PC-3 (cell line): Measurements from ENCODE around the gene STX11. TPM values are rescaled to one million over a fixed set of nuclear protein-coding genes. Genes with fewer than 3 reads are reported as not detected.

Experiments
- ATAC-seq: fragments of 200-7000 bp; cut with Tn5 transposase; 2 replicates; pipeline ENCODE4 v1.9.1; 2020; ENCODE audit warnings: mild to moderate bottlenecking, moderate library complexity
- BruUV-seq: library from RNA; stranded (reverse); fragments of 400-500 nt; replicated peaks from 2 replicates; lab custom pipeline; 2021; lab: Mats Ljungman, UMichigan
- CTCF ChIA-PET: fragments of 300-600 bp; sonication (Branson Sonifier 250); formaldehyde crosslinking; loops from one replicate; lab custom pipeline; 2022; ENCODE audit warnings: antibody characterized with exemption; lab: Charles Lee
- POLR2A ChIA-PET: fragments of 300-600 bp; sonication (Branson Sonifier 250); formaldehyde crosslinking; loops from one replicate; lab custom pipeline; 2022; ENCODE audit warnings: antibody characterized with exemption; ENCODE audit not compliant: unreplicated experiment; lab: Charles Lee
- DNase-seq: peaks from one replicate; pipeline ENCODE4 v3.0.0-alpha.2; 2015
- H2AFZ ChIP-seq: fragments of 300-600 bp; sonication (generic); 2 replicates; pipeline ENCODE4 v1.6.0; 2016; ENCODE audit warnings: antibody characterized with exemption, low read length
- H3F3A ChIP-seq: fragments of 300-600 bp; sonication (generic); one replicate; pipeline ENCODE4 v1.6.0; 2017; ENCODE audit warnings: antibody characterized with exemption, low read length, control low read depth, mild to moderate bottlenecking; ENCODE audit not compliant: unreplicated experiment
- H3K27ac ChIP-seq: fragments of 300-600 bp; sonication (generic); 2 replicates; pipeline ENCODE4 v1.5.1; 2016; ENCODE audit warnings: mild to moderate bottlenecking, low read length
- H3K27me3 ChIP-seq: fragments of 300-600 bp; sonication (generic); 2 replicates; pipeline ENCODE4 v1.6.1; 2016; ENCODE audit warnings: low read length, mixed read lengths
- H3K36me3 ChIP-seq: fragments of 300-600 bp; sonication (generic); 2 replicates; pipeline ENCODE4 v1.6.1; 2016; ENCODE audit warnings: low read depth, mixed run types, low read length, mixed read lengths
- H3K4me1 ChIP-seq: fragments of 300-600 bp; sonication (generic); 2 replicates; pipeline ENCODE4 v1.5.1; 2016; ENCODE audit warnings: low read length; ENCODE audit not compliant: insufficient read depth
- H3K4me2 ChIP-seq: fragments of 300-600 bp; sonication (generic); 2 replicates; pipeline ENCODE4 v1.6.0; 2016; ENCODE audit warnings: low read length
- H3K4me3 ChIP-seq: fragments of 300-600 bp; sonication (generic); 2 replicates; pipeline ENCODE4 v1.5.1; 2016; ENCODE audit warnings: mild to moderate bottlenecking, low read length, mixed read lengths
- H3K79me2 ChIP-seq: fragments of 300-600 bp; sonication (generic); 2 replicates; pipeline ENCODE4 v1.6.1; 2017; ENCODE audit warnings: low read length, mixed read lengths
- H3K9ac ChIP-seq: fragments of 300-600 bp; sonication (generic); 2 replicates; pipeline ENCODE4 v1.6.0; 2016; ENCODE audit warnings: mild to moderate bottlenecking, low read length
- H3K9me2 ChIP-seq: fragments of 300-600 bp; sonication (generic); replicated peaks from 2 replicates; pipeline ENCODE4 v1.6.1; 2016; ENCODE audit warnings: mixed run types, low read length, mixed read lengths
- H3K9me3 ChIP-seq: fragments of 300-600 bp; sonication (generic); 2 replicates; pipeline ENCODE4 v1.6.1; 2016; ENCODE audit warnings: low read length, mixed read lengths
- H4K20me1 ChIP-seq: fragments of 300-600 bp; sonication (generic); 2 replicates; pipeline ENCODE4 v1.6.1; 2016; ENCODE audit warnings: low read length, mixed read lengths
- EZH2 ChIP-seq: fragments of 300-600 bp; sonication (generic); IDR thresholded peaks from one replicate; pipeline ENCODE4 v1.6.1; 2017; ENCODE audit warnings: antibody characterized with exemption, mild to moderate bottlenecking, low read length; ENCODE audit not compliant: unreplicated experiment
- EZH2phosphoT487 ChIP-seq: fragments of 300-600 bp; sonication (generic); IDR thresholded peaks from 2 replicates; pipeline ENCODE4 v1.6.1; 2018; ENCODE audit warnings: mild to moderate bottlenecking, antibody characterized with exemption, low read length, borderline replicate concordance
- intact Hi-C: fragments of 100-400 bp; cut with micrococcal nuclease; formaldehyde crosslinking; loops from 2 replicates; pipeline ENCODE4 v1.9.0; 2023
- total RNA-seq: library from RNA; depleted of rRNA; stranded (reverse); fragments of >200 nt; gene quantifications from 2 replicates; pipeline ENCODE4 v1.2.3, GENCODE V29; 2014
- TF ChIP-seq, protein P1 (sequence below): fragments of 300-600 bp; sonication (generic); conservative IDR thresholded peaks from 2 replicates; pipeline ENCODE4 v1.5.1; 2017; ENCODE audit warnings: antibody characterized with exemption, low read depth, mild to moderate bottlenecking, low read length

Gene STX11
- total RNA-seq, 1 experiment from 2014 or later: 1.5 TPM

DNA sequence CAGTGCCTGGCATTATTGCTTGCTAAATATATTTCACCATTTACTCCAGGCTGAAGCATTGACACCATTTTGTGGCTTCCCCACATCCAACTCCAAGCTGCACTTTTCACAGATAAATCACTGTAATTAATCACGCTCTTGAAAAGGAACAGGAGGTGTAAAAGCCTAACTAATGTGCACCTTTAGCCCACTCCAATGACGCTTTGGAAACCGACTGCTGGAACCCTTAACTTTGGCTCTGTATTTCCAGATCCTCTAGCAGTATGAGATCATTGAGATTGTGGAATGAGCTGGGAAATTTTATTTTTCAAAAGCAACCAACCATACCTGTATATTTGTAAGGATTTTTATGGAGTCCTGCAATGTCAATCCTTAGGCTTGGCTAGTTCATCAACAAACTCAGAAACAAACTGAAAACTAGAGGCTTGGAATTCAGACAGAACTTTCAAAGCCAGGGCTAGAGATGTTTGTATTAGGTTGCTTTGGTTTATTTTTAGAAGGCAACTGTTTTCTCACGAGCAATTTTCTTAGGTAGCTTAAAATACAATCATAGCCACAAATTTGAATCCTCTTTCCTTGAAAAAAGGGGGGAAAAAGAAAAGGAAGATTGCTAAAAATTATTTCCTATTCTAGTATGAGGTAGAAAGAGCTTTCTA is 82.0 kb downstream of the STX11 start:
- no peak for DNase-seq
- no peak overlapping the region for H3K4me3 ChIP-seq
- no peaks in the 10 kb centered on the region for H3K4me1 ChIP-seq
- POLR2A ChIA-PET: no interaction called here
- H3K9me2 ChIP-seq: no peaks in the 10 kb centered on the region
- intact Hi-C loops: no loop called here
- no peak for TF ChIP-seq EZH2
- TF ChIP-seq, protein P1, sequence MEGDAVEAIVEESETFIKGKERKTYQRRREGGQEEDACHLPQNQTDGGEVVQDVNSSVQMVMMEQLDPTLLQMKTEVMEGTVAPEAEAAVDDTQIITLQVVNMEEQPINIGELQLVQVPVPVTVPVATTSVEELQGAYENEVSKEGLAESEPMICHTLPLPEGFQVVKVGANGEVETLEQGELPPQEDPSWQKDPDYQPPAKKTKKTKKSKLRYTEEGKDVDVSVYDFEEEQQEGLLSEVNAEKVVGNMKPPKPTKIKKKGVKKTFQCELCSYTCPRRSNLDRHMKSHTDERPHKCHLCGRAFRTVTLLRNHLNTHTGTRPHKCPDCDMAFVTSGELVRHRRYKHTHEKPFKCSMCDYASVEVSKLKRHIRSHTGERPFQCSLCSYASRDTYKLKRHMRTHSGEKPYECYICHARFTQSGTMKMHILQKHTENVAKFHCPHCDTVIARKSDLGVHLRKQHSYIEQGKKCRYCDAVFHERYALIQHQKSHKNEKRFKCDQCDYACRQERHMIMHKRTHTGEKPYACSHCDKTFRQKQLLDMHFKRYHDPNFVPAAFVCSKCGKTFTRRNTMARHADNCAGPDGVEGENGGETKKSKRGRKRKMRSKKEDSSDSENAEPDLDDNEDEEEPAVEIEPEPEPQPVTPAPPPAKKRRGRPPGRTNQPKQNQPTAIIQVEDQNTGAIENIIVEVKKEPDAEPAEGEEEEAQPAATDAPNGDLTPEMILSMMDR: no peak
- no peak for TF ChIP-seq EZH2phosphoT487
- H3K27me3 ChIP-seq: no peaks in the 10 kb centered on the region
- CTCF ChIA-PET: interaction anchor here (0.7 kb wide), 1 partner anchor 84 kb away, joined by 4 read pairs; no protein-coding TSS in a partner anchor
- no peaks in the 10 kb centered on the region for H3K9me3 ChIP-seq
- H2AFZ ChIP-seq: no peak overlapping the region
- H3K36me3 ChIP-seq: no peaks in the 10 kb centered on the region
- no peak for ATAC-seq
- H4K20me1 ChIP-seq: no peaks in the 10 kb centered on the region
- H3F3A ChIP-seq: no peaks in the 10 kb centered on the region
- BruUV-seq: no TSS peak
- H3K9ac ChIP-seq: no peak overlapping the region
- no peak overlapping the region for H3K27ac ChIP-seq
- no peaks in the 10 kb centered on the region for H3K79me2 ChIP-seq
- no peak overlapping the region for H3K4me2 ChIP-seq

DNA sequence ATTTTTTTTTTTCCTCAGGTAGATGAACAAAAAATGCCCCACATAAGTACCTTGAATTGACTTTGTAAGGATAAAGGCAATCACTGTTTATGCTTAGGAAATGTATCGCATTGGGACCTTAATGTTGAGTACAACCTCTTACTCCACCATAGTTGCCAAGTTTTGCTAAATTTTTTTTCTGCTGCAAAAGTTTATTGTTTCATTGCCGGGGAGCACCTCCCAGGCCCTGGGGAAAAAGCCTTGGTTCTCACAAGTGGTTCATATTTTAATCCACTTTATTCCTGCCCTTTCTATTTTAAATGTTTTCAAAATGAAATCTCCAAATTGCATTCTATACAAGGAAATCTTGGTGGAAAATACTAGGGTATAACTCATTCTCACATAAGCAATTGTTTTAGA is 82.5 kb downstream of the STX11 start:
- no peaks in the 10 kb centered on the region for H3K4me1 ChIP-seq
- no peak overlapping the region for H3K4me2 ChIP-seq
- TF ChIP-seq, protein P1: no peak
- TF ChIP-seq EZH2phosphoT487: no peak
- no peak for TF ChIP-seq EZH2
- no peak overlapping the region for H3K4me3 ChIP-seq
- no peaks in the 10 kb centered on the region for H3K27me3 ChIP-seq
- no peaks in the 10 kb centered on the region for H3K9me2 ChIP-seq
- no peak for ATAC-seq
- no peak overlapping the region for H2AFZ ChIP-seq
- BruUV-seq: no TSS peak
- H3K9ac ChIP-seq: no peak overlapping the region
- no peaks in the 10 kb centered on the region for H3K9me3 ChIP-seq
- H3K36me3 ChIP-seq: no peaks in the 10 kb centered on the region
- POLR2A ChIA-PET: no interaction called here
- H3K79me2 ChIP-seq: no peaks in the 10 kb centered on the region
- no peaks in the 10 kb centered on the region for H4K20me1 ChIP-seq
- H3F3A ChIP-seq: no peaks in the 10 kb centered on the region
- intact Hi-C loops: no loop called here
- CTCF ChIA-PET: no interaction called here
- DNase-seq: no peak
- H3K27ac ChIP-seq: no peak overlapping the region

DNA sequence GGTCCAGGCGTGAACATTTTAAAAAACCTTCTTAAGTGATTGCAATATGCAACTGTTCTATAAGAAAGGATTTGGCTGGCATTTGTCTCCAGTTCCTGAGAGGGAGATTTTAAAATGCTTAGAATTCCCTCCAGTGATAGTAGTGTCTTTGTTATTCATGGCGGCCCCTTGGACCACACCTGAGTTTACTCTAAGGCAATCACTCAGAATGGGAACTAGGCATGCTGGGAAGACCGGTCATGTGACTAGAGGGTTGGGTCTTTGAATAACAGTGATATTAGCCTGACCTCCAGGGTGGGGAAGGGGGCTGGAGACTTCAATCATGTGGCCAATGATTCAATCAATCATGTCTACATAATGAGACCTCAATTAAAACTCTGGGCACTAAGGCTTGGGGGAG is 84.1 kb downstream of the STX11 start:
- CTCF ChIA-PET: no interaction called here
- Histone ChIP-seq H3K9ac (no peak overlapping the region), H3K27me3 (no peaks in the 10 kb centered on the region), H3K9me3 (no peaks in the 10 kb centered on the region), H2AFZ (no peak overlapping the region), H3K4me2 (no peak overlapping the region), H3F3A (no peaks in the 10 kb centered on the region), H3K36me3 (no peaks in the 10 kb centered on the region), H3K9me2 (no peaks in the 10 kb centered on the region), H4K20me1 (no peaks in the 10 kb centered on the region), H3K27ac (no peak overlapping the region), H3K4me1 (no peaks in the 10 kb centered on the region), H3K79me2 (no peaks in the 10 kb centered on the region), H3K4me3 (no peak overlapping the region)
- no peak for DNase-seq
- BruUV-seq: no TSS peak
- TF ChIP-seq EZH2 (no peak), EZH2phosphoT487 (no peak)
- TF ChIP-seq, protein P1: no peak
- intact Hi-C loops: no loop called here
- POLR2A ChIA-PET: no interaction called here
- ATAC-seq: no peak
